IMR-90 (cell line): Measurements from ENCODE around the gene NELFCD. TPM values are rescaled to one million over a fixed set of nuclear protein-coding genes. Genes with fewer than 3 reads are reported as not detected.

ENCODE experiments used
- ATAC-seq: fragments of 200-7000 bp; cut with Tn5 transposase; 2 replicates; pipeline ENCODE4 v1.9.1; 2020; ENCODE audit warnings: low read depth, mild to moderate bottlenecking, moderate library complexity
- BruUV-seq: library from RNA; stranded (reverse); fragments of 400-500 nt; replicated peaks from 2 replicates; lab custom pipeline; 2021; lab: Mats Ljungman, UMichigan
- CTCF ChIA-PET: fragments of 300-600 bp; formaldehyde crosslinking; extraction: SDS; loops from one replicate; lab custom pipeline; 2021; ENCODE audit warnings: antibody characterized with exemption; lab: Yijun Ruan, JAX
- POLR2A ChIA-PET: fragments of 300-600 bp; sonication (Branson Sonifier 250); formaldehyde crosslinking; loops from one replicate; lab custom pipeline; 2022; ENCODE audit warnings: antibody characterized with exemption; ENCODE audit not compliant: unreplicated experiment; lab: Charles Lee
- DNase-seq: peaks from one replicate; pipeline ENCODE4 v3.0.0; 2013
- H2AFZ ChIP-seq: replicated peaks from 2 replicates; pipeline ENCODE3; 2013; ENCODE audit warnings: low read length, mild to moderate bottlenecking; ENCODE audit not compliant: poor library complexity
- H2AK5ac ChIP-seq: 2 replicates; pipeline ENCODE4 v1.6.1; 2013; ENCODE audit warnings: low read depth, low read length, inconsistent platforms
- H2AK9ac ChIP-seq: replicated peaks from 2 replicates; pipeline ENCODE3; 2013; ENCODE audit warnings: mild to moderate bottlenecking, low read depth, low read length, moderate library complexity; ENCODE audit not compliant: poor library complexity
- H2BK120ac ChIP-seq: 2 replicates; pipeline ENCODE4 v1.6.1; 2013; ENCODE audit warnings: low read depth, low read length, inconsistent platforms
- H2BK15ac ChIP-seq: 3 replicates; pipeline ENCODE4 v1.6.1; 2013; ENCODE audit warnings: low read depth, low read length, inconsistent platforms
- H2BK20ac ChIP-seq: 2 replicates; pipeline ENCODE4 v1.6.1; 2013; ENCODE audit warnings: low read depth, mild to moderate bottlenecking, inconsistent platforms, low read length, moderate library complexity
- H2BK5ac ChIP-seq: 2 replicates; pipeline ENCODE4 v1.6.1; 2013; ENCODE audit warnings: mild to moderate bottlenecking, low read depth, low read length, inconsistent platforms; ENCODE audit not compliant: poor library complexity, severe bottlenecking
- H3K14ac ChIP-seq: replicated peaks from 2 replicates; pipeline ENCODE4 v1.6.1; 2013; ENCODE audit warnings: low read depth, low read length, inconsistent platforms
- H3K18ac ChIP-seq: 2 replicates; pipeline ENCODE4 v1.6.1; 2013; ENCODE audit warnings: low read depth, low read length, control low read depth
- H3K23ac ChIP-seq: 2 replicates; pipeline ENCODE4 v1.6.1; 2013; ENCODE audit warnings: low read depth, low read length, inconsistent platforms
- H3K27ac ChIP-seq: 2 replicates; pipeline ENCODE4 v1.5.1; 2013; ENCODE audit warnings: mild to moderate bottlenecking, control low read depth, low read length; ENCODE audit not compliant: insufficient read depth
- H3K27me3 ChIP-seq: 2 replicates; pipeline ENCODE4 v1.6.1; 2013; ENCODE audit warnings: low read length; ENCODE audit not compliant: control insufficient read depth, insufficient read depth
- H3K36me3 ChIP-seq: 2 replicates; pipeline ENCODE4 v1.6.1; 2013; ENCODE audit warnings: low read length, mixed read lengths; ENCODE audit not compliant: control insufficient read depth, insufficient read depth
- H3K4ac ChIP-seq: 2 replicates; pipeline ENCODE4 v1.6.1; 2013; ENCODE audit warnings: low read depth, low read length, inconsistent platforms
- H3K4me1 ChIP-seq: 2 replicates; pipeline ENCODE4 v1.6.1; 2013; ENCODE audit warnings: low read length, mixed read lengths; ENCODE audit not compliant: control insufficient read depth, insufficient read depth
- H3K4me2 ChIP-seq: 2 replicates; pipeline ENCODE4 v1.6.1; 2013; ENCODE audit warnings: low read depth, mild to moderate bottlenecking, control low read depth, low read length, moderate library complexity
- H3K4me3 ChIP-seq: 2 replicates; pipeline ENCODE4 v1.5.1; 2013; ENCODE audit warnings: low read depth, mild to moderate bottlenecking, control low read depth, low read length, moderate library complexity; ENCODE audit not compliant: insufficient read depth
- H3K56ac ChIP-seq: 2 replicates; pipeline ENCODE4 v1.6.1; 2013; ENCODE audit warnings: low read length, inconsistent platforms; ENCODE audit not compliant: insufficient read depth; ENCODE audit errors: extremely low read depth
- H3K79me1 ChIP-seq, 2 experiments: 2 replicates each; pipeline ENCODE4 v1.6.1; 2013; ENCODE audit warnings: low read length in 2 of 2, inconsistent platforms in 1 of 2, low read depth in 1 of 2
- H3K9ac ChIP-seq: 2 replicates; pipeline ENCODE4 v1.6.1; 2013; ENCODE audit warnings: low read depth, low read length, control low read depth
- H3K9me1 ChIP-seq: 2 replicates; pipeline ENCODE4 v1.6.1; 2013; ENCODE audit warnings: low read length, inconsistent platforms; ENCODE audit not compliant: insufficient read depth
- H3K9me3 ChIP-seq: 2 replicates; pipeline ENCODE4 v1.6.1; 2013; ENCODE audit warnings: low read length; ENCODE audit not compliant: control insufficient read depth, insufficient read depth
- H4K20me1 ChIP-seq: 2 replicates; pipeline ENCODE4 v1.6.1; 2013; ENCODE audit warnings: low read length, inconsistent platforms; ENCODE audit not compliant: insufficient read depth
- H4K5ac ChIP-seq: 2 replicates; pipeline ENCODE4 v1.6.1; 2013; ENCODE audit warnings: mild to moderate bottlenecking, low read depth, low read length, control low read depth
- H4K8ac ChIP-seq, 2 experiments: 2 replicates each; pipeline ENCODE4 v1.6.1; 2013; ENCODE audit warnings: low read depth in 2 of 2, low read length in 2 of 2, control low read depth in 1 of 2, inconsistent platforms in 1 of 2
- H4K91ac ChIP-seq: 2 replicates; pipeline ENCODE4 v1.6.1; 2013; ENCODE audit warnings: low read depth, low read length, inconsistent platforms; ENCODE audit not compliant: insufficient read depth
- BHLHE40 ChIP-seq: fragments of 150-350 bp; IDR thresholded peaks from 2 replicates; pipeline ENCODE4 v1.6.1; 2016; ENCODE audit warnings: mild to moderate bottlenecking, low read depth, low read length
- CEBPB ChIP-seq: IDR thresholded peaks from 2 replicates; pipeline ENCODE4 v1.6.1; 2012; ENCODE audit warnings: low read depth, low read length, improper control_type of control experiment
- CHD1 ChIP-seq: IDR thresholded peaks from 2 replicates; pipeline ENCODE4 v1.6.1; 2012; ENCODE audit warnings: low read depth, low read length, improper control_type of control experiment
- CTCF ChIP-seq: conservative IDR thresholded peaks from 2 replicates; pipeline ENCODE4 v1.5.1; 2012; ENCODE audit warnings: mild to moderate bottlenecking, low read depth, low read length, improper control_type of control experiment
- MAZ ChIP-seq: IDR thresholded peaks from 2 replicates; pipeline ENCODE4 v1.6.1; 2012; ENCODE audit warnings: low read depth, mild to moderate bottlenecking, low read length, improper control_type of control experiment, moderate library complexity, borderline replicate concordance
- MXI1 ChIP-seq: IDR thresholded peaks from 2 replicates; pipeline ENCODE4 v1.6.1; 2012; ENCODE audit warnings: low read depth, mild to moderate bottlenecking, low read length, moderate library complexity, borderline replicate concordance
- NFE2L2 ChIP-seq: fragments of 150-350 bp; IDR thresholded peaks from 2 replicates; pipeline ENCODE4 v1.6.1; 2016; ENCODE audit warnings: low read depth, mild to moderate bottlenecking, low read length
- POLR2A ChIP-seq: IDR thresholded peaks from 2 replicates; pipeline ENCODE4 v1.6.1; 2012; ENCODE audit warnings: mild to moderate bottlenecking, low read depth, low read length
- RAD21 ChIP-seq: IDR thresholded peaks from 2 replicates; pipeline ENCODE4 v1.6.1; 2012; ENCODE audit warnings: low read length, improper control_type of control experiment
- RCOR1 ChIP-seq: IDR thresholded peaks from 2 replicates; pipeline ENCODE4 v1.6.1; 2012; ENCODE audit warnings: mild to moderate bottlenecking, low read length, improper control_type of control experiment; ENCODE audit not compliant: insufficient replicate concordance
- RFX5 ChIP-seq: IDR thresholded peaks from 2 replicates; pipeline ENCODE4 v1.8.0; 2012; ENCODE audit warnings: low read depth, mild to moderate bottlenecking, low read length, moderate library complexity
- SMC3 ChIP-seq: fragments of 150-350 bp; IDR thresholded peaks from 2 replicates; pipeline ENCODE4 v1.6.1; 2016; ENCODE audit warnings: low read depth, mild to moderate bottlenecking, antibody characterized with exemption, low read length, moderate library complexity
- WGBS, 2 experiments: methylation state at CpG; one replicate each; pipeline versions ENCODE4 v1.1.5 to v1.1.7; 2013; ENCODE audit warnings: missing lambda C conversion rate in 2 of 2; ENCODE audit not compliant: insufficient read length in 1 of 2; ENCODE audit errors: extremely low coverage in 2 of 2; 5-methylcytosine and 5-hydroxymethylcytosine counted together
- dilution Hi-C: fragments of 300-500 bp; cut with HindIII; formaldehyde crosslinking; loops from one replicate; pipeline ENCODE4 v1.14.3; 2018; ENCODE audit warnings: low sequenced_read_pairs; ENCODE audit not compliant: unreplicated experiment
- in situ Hi-C: fragments of 300-500 bp; cut with MboI; formaldehyde crosslinking; loops from 3 replicates; pipeline ENCODE4 v1.14.3; 2019; ENCODE audit warnings: low sequenced_read_pairs, inconsistent platforms, mixed read lengths
- intact Hi-C: fragments of 100-400 bp; cut with micrococcal nuclease; formaldehyde crosslinking; loops from 2 replicates; pipeline ENCODE4 v1.10.0; 2022
- polyA plus RNA-seq, 3 experiments: library from polyadenylated mRNA; depleted of rRNA; stranded (reverse); fragments of >200 nt; gene quantifications; 2 replicates each; pipeline ENCODE4 v1.2.3, GENCODE V29; 2012; ENCODE audit warnings: low replicate concordance in 1 of 3
- total RNA-seq: library from RNA; depleted of rRNA; stranded (reverse); fragments of >200 nt; gene quantifications from 2 replicates; pipeline ENCODE4 v1.2.3, GENCODE V29; 2012
- TF ChIP-seq, protein P1 (sequence below): fragments of 150-350 bp; IDR thresholded peaks from 2 replicates; pipeline ENCODE4 v1.6.1; 2016; ENCODE audit warnings: low read depth, mild to moderate bottlenecking, low read length, moderate library complexity, borderline replicate concordance
- TF ChIP-seq, protein P2 (sequence below): fragments of 150-350 bp; IDR thresholded peaks from 2 replicates; pipeline ENCODE4 v1.6.1; 2017; ENCODE audit warnings: mild to moderate bottlenecking, antibody characterized with exemption, low read length, low read depth

NELFCD gene
- total and polyA plus RNA-seq, 2 of the 4 experiments (the other 2 are of a cell fraction) = 88.9 to 94.1 TPM

DNA sequence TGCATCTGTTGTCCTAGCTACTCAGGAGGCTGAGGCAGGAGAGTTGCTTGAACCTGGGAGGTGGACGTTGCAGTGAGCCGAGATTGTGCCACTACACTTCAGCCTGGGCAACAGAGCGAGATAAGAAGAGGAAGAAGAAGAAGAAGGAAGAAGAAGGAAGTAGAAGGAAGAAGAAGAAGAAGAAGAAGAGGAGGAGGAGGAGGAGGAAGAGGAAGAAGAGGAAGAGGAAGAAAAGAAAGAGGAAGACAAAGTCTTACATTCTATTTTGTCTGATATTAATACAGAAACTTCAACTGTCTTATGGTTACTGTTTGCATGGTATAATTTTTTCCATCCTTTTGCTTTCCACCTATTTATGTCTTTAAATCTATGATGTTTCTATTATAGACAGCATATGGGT lies 7.2 kb upstream of the NELFCD start:
- dilution Hi-C loops = no loop called here

More for the DNA sequence above, 7.2 kb upstream of the NELFCD start:
- Histone ChIP-seq H4K8ac (no peak overlapping the region), H3K56ac (no peak overlapping the region), H3K36me3 (no peaks in the 10 kb centered on the region), H2AFZ (no peak overlapping the region), H3K9me3 (peaks cover 7% of the 10 kb centered on the region), H3K23ac (no peak overlapping the region), H3K4me1 (no peaks in the 10 kb centered on the region), H2BK20ac (no peak overlapping the region), H3K4me2 (no peak overlapping the region), H3K9me1 (no peaks in the 10 kb centered on the region), H2AK5ac (no peak overlapping the region), H3K9ac (no peak overlapping the region), H3K4me3 (no peak overlapping the region), H3K14ac (no peak overlapping the region), H3K18ac (no peak overlapping the region), H2AK9ac (no peak overlapping the region), H4K20me1 (no peaks in the 10 kb centered on the region), H3K79me1 (no peaks in the 10 kb centered on the region), H2BK5ac (no peak overlapping the region), H4K91ac (no peak overlapping the region), H3K27me3 (peaks cover 4% of the 10 kb centered on the region), H3K4ac (no peak overlapping the region), H3K27ac (no peak overlapping the region), H4K5ac (no peak overlapping the region), H2BK15ac (no peak overlapping the region), H2BK120ac (no peak overlapping the region)
- POLR2A ChIA-PET = no interaction called here
- in situ Hi-C loops = no loop called here
- intact Hi-C loops = no loop called here
- TF ChIP-seq CEBPB = no peak
- TF ChIP-seq MXI1 = no peak
- no peak for TF ChIP-seq BHLHE40
- TF ChIP-seq CHD1 = no peak
- TF ChIP-seq, protein P1, sequence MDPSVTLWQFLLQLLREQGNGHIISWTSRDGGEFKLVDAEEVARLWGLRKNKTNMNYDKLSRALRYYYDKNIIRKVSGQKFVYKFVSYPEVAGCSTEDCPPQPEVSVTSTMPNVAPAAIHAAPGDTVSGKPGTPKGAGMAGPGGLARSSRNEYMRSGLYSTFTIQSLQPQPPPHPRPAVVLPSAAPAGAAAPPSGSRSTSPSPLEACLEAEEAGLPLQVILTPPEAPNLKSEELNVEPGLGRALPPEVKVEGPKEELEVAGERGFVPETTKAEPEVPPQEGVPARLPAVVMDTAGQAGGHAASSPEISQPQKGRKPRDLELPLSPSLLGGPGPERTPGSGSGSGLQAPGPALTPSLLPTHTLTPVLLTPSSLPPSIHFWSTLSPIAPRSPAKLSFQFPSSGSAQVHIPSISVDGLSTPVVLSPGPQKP = no peak
- no peak for TF ChIP-seq NFE2L2
- TF ChIP-seq CTCF = no peak
- TF ChIP-seq MAZ = no peak
- no peak for TF ChIP-seq POLR2A
- no peak for TF ChIP-seq RAD21
- no peak for TF ChIP-seq RCOR1
- TF ChIP-seq RFX5 = no peak
- TF ChIP-seq SMC3 = no peak
- TF ChIP-seq, protein P2, sequence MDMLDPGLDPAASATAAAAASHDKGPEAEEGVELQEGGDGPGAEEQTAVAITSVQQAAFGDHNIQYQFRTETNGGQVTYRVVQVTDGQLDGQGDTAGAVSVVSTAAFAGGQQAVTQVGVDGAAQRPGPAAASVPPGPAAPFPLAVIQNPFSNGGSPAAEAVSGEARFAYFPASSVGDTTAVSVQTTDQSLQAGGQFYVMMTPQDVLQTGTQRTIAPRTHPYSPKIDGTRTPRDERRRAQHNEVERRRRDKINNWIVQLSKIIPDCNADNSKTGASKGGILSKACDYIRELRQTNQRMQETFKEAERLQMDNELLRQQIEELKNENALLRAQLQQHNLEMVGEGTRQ = no peak
- no peak for ATAC-seq
- no TSS peak for BruUV-seq
- CTCF ChIA-PET = no interaction called here
- DNase-seq = no peak
- 100% methylated on average over 1 of the region's 3 CpGs; no CpG with 5 or more reads in 1 of the 2 experiments for WGBS, 2 experiments
